CD4-positive, alpha-beta T cell treated with Interleukin-2 at 100 ng/mL for 4 hours (primary cell): ENCODE results near the gene DUS1L.

Experiments
- DNase-seq: peaks from one replicate; pipeline ENCODE4 v3.0.0-alpha.2; 2020; ENCODE audit warnings: low spot score

The DUS1L gene

GRCh38 chr17:82076018-82076784 is 10.6 kb upstream of the DUS1L start:
- DNase-seq = no peak

GRCh38 chr17:82073446-82073845 is 7.8 kb upstream of the DUS1L start:
- DNase-seq = no peak

GRCh38 chr17:82072827-82073226 is 7.2 kb upstream of the DUS1L start:
- DNase-seq = no peak

GRCh38 chr17:82070611-82071010 is 5.0 kb upstream of the DUS1L start:
- DNase-seq = no peak

GRCh38 chr17:82065193-82065637 is 389 bp downstream of the DUS1L start:
- no peak for DNase-seq

GRCh38 chr17:82064433-82065192 is 991 bp downstream of the DUS1L start:
- DNase-seq = no peak

- no peak for DNase-seq
Measured at GRCh38 chr17:82063424-82064415, 1.9 kb downstream of the DUS1L start.

GRCh38 chr17:82062984-82063368 is 2.6 kb downstream of the DUS1L start:
- DNase-seq = no peak

GRCh38 chr17:82062076-82062983 is 3.3 kb downstream of the DUS1L start:
- no peak for DNase-seq

GRCh38 chr17:82061047-82061925 is 4.3 kb downstream of the DUS1L start:
- DNase-seq = no peak

- DNase-seq = no peak
Measured at GRCh38 chr17:82060614-82061013, 5.0 kb downstream of the DUS1L start.

GRCh38 chr17:82060001-82060380 is 5.6 kb downstream of the DUS1L start:
- DNase-seq = no peak

- no peak for DNase-seq
Measured at GRCh38 chr17:82059272-82060000, 6.2 kb downstream of the DUS1L start.

GRCh38 chr17:82058855-82059249 is 6.8 kb downstream of the DUS1L start:
- no peak for DNase-seq

- no peak for DNase-seq
Measured at GRCh38 chr17:82058230-82058854, 7.3 kb downstream of the DUS1L start.

- DNase-seq = no peak
Measured at GRCh38 chr17:82056729-82057621, 8.6 kb downstream of the DUS1L start.

- no peak for DNase-seq
Measured at GRCh38 chr17:82055965-82056728, 9.5 kb downstream of the DUS1L start.
